DMS153 (cell line): ENCODE data around the gene BASP1.
"Not testable (repeated sequence)": the region's sequence is repeated elsewhere in the genome, so short reads cannot be mapped to it uniquely, and the experiment has no call there.

Experiments
- DNase-seq: peaks from one replicate; lab custom pipeline; 2025; lab: John Stamatoyannopoulos, UW

The BASP1 gene

DNA sequence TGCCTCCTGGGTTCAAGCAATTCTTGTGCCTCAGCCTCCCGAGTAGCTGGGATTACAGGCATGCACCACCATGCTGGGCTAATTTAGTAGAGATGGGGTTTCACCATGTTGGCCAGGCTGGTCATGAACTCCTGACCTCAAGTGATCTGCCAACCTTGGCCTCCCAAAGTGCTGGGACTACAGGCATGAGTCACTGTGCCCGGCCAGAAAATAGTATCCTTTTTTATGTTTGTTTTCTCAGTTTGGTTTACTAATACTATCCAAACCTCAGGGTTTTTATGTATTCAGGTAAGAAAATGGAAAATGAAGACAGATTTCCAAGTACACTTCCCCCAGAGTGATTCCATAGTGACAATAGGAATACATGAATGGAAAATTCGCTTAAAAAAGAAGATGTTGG lies 101.7 kb downstream of the BASP1 start:
- not testable (repeated sequence) for DNase-seq

DNA sequence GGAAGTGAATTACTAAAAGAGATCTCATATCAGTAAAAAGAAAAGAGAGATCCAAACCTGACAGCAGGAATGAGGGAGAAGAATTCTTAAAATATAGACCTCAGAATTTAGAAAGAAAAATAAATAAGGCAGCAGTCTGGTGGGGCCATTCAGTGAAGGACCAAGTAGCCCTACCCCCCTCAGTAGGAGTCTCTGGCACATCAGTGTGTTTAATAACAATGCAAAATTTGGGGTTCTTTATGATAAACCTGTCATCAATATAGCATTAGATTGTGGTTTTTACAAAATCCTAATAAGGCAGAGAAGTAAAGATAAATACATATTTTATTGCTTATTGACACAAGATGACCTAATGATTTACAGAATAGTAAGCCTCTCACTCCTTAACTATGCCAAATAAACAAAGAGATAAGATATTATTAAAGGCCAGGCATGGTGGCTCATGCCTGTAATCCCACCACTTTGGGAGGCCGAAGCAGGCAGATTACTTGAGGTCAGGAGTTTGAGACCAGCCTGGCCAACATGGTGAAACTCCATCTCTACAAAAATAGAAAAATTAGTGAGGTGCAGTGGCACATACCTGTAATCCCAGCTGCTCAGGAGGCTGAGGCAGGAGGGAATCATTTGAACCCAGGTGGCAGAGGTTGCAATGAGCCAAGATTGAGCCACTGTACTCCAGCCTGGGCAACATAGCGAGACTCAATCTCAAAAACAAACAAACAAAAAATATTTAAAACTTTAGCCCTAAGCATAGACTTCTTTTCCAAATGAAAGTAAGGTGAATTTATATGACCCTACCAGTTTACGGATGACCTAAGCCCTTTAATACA lies 108.6 kb downstream of the BASP1 start:
- no peak for DNase-seq
